Activated effector memory CD4-positive, alpha-beta T cell treated with anti-CD3 and anti-CD28 coated beads, Interleukin-2, amount 50 U/mL, for 16 hours (primary cell): ENCODE results near the gene COQ4.

Experiments
- DNase-seq: peaks from one replicate; pipeline ENCODE4 v3.0.0-alpha.2; 2020

COQ4 gene

GRCh38 chr9:128342971-128343680 lies 20.5 kb downstream of the COQ4 start:
- no peak for DNase-seq

GRCh38 chr9:128343855-128344254 lies 21.2 kb downstream of the COQ4 start:
- no peak for DNase-seq

GRCh38 chr9:128344931-128345605 lies 22.4 kb downstream of the COQ4 start:
- DNase-seq: no peak

GRCh38 chr9:128349125-128349524 lies 26.5 kb downstream of the COQ4 start:
- DNase-seq: no peak

- DNase-seq: no peak
These were observed 27.1 kb downstream of the COQ4 start for GRCh38 chr9:128349772-128350171.

- DNase-seq: no peak
These were observed 32.8 kb downstream of the COQ4 start for GRCh38 chr9:128355451-128355850.

GRCh38 chr9:128358090-128358489 lies 35.5 kb downstream of the COQ4 start:
- no peak for DNase-seq

- no peak for DNase-seq
These were observed 36.2 kb downstream of the COQ4 start for GRCh38 chr9:128358861-128359260.

- DNase-seq: no peak
These were observed 38.2 kb downstream of the COQ4 start for GRCh38 chr9:128360826-128361225.

GRCh38 chr9:128361296-128361985 lies 38.8 kb downstream of the COQ4 start:
- no peak for DNase-seq

- DNase-seq: peak; percentile 85
These were observed 39.5 kb downstream of the COQ4 start for GRCh38 chr9:128361986-128362646.

GRCh38 chr9:128362774-128363173 lies 40.1 kb downstream of the COQ4 start:
- DNase-seq: no peak

GRCh38 chr9:128365525-128365924 lies 42.9 kb downstream of the COQ4 start:
- DNase-seq: no peak

- no peak for DNase-seq
These were observed 46.5 kb downstream of the COQ4 start for GRCh38 chr9:128369024-128369706.

GRCh38 chr9:128370367-128370751 lies 47.7 kb downstream of the COQ4 start:
- no peak for DNase-seq

GRCh38 chr9:128370752-128371629 lies 48.4 kb downstream of the COQ4 start, which contains the start of gene URM1:
URM1 (plus strand) TSS chr9:128371374; CDS start chr9:128371381, 7 bp downstream.
- DNase-seq: peak; percentile 99

- no peak for DNase-seq
These were observed 49.0 kb downstream of the COQ4 start for GRCh38 chr9:128371630-128372117.

- no peak for DNase-seq
These were observed 49.6 kb downstream of the COQ4 start for GRCh38 chr9:128372188-128372641.

- no peak for DNase-seq
These were observed 50.1 kb downstream of the COQ4 start for GRCh38 chr9:128372784-128373183.

- DNase-seq: no peak
These were observed 51.6 kb downstream of the COQ4 start for GRCh38 chr9:128374221-128374675.

- no peak for DNase-seq
These were observed 53.2 kb downstream of the COQ4 start for GRCh38 chr9:128375865-128376264.
